ENCODE measurements around the gene CCNE1.
"Not testable (repeated sequence)": the region's sequence is repeated elsewhere in the genome, so short reads cannot be mapped to it uniquely, and the experiment has no call there.

Gene CCNE1

DNA sequence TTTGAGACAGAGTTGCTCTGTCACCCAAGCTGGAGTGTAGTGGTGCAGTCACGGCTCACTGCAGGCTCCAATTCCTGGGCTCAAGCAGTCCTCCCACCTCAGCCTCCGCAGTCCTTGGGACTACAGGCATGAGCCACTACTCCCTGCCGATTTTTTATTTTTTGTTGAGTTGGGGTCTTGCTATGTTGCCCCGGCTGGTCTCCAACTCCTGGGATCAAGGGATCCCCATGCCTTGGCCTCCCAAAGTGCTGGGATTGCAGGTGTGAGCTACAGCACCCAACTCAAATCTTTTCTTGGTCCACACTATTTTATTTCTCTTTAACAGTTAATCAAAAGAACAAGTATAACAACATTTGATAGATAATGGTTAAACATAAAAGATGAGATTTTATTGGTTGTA is 7.5 kb downstream of the CCNE1 start:
- DNase-seq: no peak

DNA sequence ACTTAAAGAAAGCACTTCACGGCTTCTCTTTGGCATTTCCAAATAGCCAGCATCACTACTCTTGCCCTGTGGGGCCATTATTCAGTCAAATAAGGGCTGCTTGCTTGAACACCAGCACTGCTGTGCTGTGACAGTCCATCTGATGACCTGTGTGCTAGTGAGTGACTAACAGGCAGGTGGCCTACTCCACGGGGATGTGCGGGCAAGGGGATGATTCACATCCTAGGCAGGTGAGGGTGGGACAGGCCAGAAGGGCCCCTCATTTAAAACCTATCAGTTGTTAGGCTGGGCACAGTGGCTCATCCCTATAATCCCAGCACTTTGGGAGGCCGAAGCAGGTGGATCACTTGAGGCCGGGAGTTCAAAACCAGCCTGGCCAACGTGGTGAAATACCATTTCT is 8.2 kb downstream of the CCNE1 start:
- no peak for DNase-seq

DNA sequence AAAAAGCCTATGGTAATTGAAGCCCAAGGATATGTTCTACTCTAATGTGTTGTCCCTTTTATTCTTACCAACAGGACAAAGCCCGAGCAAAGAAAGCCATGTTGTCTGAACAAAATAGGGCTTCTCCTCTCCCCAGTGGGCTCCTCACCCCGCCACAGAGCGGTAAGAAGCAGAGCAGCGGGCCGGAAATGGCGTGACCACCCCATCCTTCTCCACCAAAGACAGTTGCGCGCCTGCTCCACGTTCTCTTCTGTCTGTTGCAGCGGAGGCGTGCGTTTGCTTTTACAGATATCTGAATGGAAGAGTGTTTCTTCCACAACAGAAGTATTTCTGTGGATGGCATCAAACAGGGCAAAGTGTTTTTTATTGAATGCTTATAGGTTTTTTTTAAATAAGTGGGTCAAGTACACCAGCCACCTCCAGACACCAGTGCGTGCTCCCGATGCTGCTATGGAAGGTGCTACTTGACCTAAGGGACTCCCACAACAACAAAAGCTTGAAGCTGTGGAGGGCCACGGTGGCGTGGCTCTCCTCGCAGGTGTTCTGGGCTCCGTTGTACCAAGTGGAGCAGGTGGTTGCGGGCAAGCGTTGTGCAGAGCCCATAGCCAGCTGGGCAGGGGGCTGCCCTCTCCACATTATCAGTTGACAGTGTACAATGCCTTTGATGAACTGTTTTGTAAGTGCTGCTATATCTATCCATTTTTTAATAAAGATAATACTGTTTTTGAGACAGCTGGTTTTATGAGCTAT is 12.0 kb downstream of the CCNE1 start:
- DNase-seq: no peak

DNA sequence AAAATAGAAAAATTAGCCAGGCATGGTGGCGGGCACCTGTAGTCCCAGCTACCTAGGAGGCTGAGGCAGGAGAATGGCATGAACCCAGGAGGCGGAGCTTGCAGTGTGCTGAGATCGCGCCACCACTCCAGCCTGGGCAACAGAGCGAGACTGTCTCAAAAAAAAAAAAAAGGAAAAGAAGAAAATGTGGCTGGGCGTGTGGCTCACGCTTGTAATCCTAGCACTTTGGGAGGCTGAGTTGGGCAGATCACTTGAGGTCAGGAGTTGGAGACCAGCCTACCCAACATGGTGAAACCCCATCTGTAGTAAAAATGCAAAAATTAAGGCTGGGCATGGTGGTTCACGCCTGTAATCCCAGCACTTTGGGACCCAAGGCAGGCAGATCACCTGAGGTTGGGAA is 13.5 kb downstream of the CCNE1 start:
- DNase-seq: not testable (repeated sequence)

DNA sequence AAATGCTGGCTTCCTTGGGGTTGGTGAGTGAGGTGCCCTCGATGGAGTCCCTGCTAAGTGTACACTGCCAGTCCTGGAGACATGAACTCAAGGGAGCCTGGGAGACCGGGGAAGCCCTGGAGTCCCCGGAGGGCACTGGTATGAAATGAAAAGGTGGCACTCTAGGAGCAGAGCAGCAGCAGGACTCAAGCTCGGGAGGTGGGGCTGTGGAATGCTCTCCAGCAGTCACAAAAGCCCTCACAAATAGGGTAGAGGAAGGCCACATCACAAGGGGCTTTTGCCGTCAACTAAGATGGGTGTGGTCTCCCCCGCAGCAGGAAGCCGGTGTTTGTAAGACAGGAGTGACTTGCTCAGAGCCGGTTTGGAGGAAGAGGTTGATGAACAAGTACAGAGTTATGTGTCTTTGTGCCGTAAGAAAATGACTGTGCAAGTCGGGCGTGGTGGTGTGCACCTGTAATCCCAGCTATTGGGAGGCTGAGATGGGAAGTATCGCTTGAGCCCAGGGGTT is 19.3 kb downstream of the CCNE1 start:
- no peak for DNase-seq

DNA sequence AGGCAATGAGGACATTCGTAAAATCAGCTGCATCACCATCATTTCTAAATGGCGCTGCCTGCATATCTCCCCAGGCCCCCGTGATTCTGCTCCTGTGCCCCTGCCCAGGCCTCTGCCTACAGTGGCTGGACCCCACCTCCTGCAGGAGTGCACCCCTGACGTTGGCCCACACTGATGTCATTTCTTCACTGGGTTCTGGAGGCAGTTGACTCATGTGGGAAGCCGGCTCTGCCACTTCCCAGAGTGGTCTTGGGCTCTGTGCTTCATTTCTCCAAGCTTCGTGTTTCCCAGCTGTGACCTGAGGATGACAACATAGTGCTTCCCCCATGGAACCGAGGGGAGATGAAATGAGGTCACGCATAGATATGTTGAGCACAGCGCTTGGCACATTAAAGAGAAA is 19.9 kb downstream of the CCNE1 start:
- DNase-seq: no peak

DNA sequence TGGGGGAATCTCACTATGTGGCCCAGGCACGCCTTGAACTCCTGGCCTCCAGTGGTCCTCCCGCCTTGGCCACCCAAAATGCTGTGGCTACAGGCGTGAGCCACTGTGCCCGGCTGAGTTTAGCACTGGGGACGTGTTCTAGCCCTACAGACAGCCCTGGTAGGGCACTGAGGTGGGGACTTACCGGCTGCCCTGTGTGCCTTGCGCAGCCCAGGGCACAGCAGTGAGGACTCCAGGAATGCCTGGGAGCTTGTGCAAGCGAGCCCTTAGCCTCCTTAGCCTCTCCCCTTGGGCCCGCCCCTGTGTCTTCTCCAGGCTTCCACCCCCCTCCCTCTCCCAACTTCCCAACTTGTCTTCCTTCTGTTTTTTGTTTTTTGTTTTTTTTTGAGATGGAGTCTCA is 21.0 kb downstream of the CCNE1 start:
- DNase-seq: no peak

DNA sequence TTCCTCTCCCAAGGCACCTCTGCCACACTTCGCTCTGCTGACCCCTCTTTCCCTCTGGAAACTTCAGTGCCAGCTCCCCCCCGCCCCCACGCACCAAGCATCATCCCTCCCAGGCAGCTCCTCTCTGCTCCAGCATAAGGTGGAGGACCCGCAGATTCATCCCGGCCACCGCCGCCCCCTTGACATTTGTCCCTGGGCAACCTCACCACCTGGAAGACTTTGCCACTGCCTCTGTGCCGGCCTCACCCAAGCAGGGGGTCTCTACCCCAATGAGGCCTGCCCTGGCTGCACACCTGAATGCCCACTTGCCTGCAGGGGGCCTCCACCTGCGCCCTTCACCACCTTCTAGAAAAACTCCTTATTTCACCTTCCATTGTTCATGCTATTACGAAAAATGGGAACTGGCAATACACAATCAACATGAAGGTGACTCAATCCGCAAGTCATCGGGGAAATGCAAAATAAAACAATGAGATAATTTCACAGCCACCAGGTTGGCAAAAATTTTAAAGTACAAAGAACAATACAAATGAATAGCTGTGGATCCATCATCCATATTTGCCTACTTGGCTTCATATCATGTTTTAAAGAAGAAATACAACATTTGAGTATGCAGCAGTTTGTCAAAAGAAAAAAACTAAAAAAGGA is 21.9 kb downstream of the CCNE1 start:
- DNase-seq: no peak

DNA sequence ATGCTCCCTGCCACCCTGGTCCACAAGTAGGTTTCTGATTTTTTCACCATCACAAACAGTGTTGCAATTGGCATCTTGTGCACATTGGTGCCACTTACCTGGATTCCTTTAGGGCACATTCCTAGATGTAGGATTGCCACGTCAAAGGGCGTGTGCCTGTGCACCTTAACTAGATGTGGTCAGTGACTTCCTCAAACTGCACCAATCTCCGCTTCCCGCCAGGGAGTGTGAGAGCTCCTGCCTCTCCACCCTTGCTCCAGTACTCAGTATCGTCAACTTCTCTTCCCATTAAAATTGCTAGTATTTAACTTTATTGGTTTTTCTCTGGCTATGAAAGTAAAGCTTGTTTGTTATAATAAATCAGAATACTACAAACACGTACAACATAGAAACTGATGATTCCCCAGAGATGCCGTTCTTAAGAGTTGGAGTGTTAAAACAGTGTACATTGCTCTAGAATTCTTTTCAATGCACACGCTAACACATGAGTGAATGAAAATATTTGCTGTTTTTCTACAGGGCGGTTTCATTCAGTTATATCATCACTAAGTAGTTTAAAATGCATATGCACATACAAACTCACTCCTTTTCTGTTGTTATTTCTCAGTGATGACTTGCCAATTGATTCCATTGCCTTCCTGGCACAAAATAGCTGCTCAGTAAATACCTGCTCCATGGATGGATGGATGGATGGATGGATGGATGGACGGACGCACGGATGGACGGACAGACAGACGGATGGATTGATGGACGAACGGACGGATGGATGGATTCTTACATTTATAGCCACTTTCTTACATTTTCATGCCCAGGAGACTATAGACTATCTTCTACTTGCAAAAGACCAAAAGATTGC is 23.4 kb downstream of the CCNE1 start:
- no peak for DNase-seq

DNA sequence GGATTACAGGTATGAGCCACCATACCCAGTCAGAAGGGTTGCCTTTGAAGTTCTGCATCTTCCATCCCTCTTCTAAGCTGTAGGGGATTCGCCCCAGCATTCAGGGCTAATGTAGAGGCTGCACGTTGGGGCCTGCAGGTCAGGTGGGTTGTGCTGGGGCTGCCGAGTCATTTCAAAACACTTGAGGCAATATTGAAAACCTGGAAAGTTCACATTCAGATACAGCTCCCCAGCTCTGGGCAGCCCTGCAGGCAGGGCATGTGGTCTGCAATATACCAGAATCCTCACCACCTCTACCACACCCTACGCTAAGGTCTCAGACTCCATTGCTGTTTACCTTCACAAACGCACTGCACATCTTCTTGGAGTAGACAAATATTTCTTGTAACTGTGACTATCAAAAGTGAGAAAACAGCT is 24.6 kb downstream of the CCNE1 start:
- DNase-seq: no peak

DNA sequence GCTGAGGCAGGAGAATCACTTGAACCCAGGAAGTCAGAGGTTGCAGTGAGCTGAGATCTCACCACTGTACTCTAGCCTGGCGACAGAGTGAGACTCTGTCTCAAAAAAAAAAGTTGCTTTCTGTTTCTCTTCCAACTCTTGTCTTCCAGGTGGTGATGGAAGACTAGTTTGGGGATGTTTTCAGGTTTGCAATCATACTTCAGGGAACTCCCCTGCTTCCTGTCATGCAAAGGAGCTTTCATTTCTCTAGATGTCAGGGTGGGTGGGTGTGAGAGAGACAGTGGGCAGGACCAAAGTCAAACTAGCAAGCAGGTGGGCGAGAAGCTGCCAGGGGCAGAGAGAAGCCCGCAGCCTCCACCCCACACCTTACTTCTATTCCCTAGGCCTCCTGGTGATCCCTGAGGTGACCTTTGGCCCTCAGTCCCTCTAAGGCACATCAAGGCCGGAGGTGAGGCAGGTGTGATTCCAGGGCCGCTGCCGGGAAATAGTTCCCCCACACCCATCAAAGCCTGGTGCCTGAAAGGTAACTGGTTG is 25.7 kb downstream of the CCNE1 start:
- no peak for DNase-seq

DNA sequence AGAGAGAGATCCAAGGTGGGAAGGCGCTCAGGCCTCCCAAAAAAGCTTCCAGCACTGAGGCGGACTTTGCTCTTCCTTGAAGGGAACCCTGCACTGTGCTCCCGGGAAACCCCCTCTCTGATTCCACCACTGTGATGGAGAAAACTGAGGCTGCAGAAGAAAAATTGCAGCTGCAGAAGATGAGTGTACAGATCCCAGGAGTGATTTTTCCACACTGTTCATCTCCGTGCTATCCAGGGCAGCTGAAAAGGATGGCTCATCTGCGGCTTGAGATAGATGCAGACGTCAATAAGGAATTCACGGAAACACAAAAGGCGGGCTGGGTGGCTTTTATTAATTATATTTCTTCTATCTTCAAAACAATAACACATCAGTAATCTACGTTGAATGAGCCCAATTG is 26.2 kb downstream of the CCNE1 start:
- DNase-seq: no peak

DNA sequence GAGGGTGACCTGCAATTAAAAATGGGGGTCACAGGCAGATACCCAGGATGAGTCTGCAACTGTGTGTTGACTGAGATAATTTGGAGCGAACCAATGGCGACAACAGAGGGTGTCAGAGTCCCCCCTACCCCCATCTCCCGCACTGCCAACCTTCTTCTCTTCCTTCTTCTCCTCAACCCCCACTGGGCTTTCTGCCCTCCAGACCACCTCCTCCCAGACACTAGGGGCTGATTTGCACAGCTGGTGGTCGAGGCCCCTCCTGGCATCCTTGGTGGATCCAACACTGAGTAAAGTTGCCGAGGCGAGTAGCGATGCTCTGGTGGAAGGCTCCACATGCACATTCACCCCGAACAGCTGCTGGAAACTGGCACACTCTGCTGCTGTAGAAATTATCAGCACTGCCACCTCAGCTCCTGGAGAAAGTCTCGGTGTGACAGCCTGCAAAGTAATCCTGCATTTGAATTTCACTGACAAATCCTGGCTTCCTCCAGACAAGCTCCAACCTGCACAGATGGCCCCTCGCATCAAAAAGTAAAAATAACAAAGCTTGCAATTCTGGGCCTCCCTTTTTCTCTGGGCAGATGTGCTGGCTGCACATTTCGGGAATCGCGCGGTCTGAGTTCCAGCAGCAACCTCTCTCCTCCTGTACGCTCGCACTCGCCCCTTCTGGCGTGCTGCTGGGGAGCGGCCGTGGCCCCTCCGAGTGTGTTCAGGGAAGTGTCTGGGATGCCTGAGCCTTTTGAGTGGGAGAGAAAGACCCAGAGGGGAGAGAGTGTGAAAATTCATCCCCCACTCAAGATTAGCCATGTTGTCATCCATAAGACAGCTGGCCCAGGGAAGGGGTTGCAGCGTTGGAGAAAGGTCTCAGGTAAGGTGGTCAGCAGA is 28.5 kb downstream of the CCNE1 start:
- DNase-seq: no peak

DNA sequence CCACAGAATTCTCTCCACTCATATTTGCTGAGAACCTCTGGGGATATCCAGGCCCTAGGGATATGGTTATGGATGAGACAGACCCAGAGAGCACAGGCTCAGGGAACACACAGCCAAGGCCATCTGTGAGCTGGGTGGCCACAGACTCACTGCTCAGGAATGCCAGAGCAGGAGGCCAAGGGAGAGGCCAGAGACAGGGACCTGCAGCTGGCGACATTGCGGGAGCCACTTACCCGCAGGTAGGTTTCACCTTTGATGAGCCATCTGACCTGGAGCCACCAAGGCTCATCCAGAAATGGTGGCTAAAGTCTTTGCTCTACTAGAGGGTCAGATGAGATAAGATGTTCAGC is 29.4 kb downstream of the CCNE1 start:
- no peak for DNase-seq

DNA sequence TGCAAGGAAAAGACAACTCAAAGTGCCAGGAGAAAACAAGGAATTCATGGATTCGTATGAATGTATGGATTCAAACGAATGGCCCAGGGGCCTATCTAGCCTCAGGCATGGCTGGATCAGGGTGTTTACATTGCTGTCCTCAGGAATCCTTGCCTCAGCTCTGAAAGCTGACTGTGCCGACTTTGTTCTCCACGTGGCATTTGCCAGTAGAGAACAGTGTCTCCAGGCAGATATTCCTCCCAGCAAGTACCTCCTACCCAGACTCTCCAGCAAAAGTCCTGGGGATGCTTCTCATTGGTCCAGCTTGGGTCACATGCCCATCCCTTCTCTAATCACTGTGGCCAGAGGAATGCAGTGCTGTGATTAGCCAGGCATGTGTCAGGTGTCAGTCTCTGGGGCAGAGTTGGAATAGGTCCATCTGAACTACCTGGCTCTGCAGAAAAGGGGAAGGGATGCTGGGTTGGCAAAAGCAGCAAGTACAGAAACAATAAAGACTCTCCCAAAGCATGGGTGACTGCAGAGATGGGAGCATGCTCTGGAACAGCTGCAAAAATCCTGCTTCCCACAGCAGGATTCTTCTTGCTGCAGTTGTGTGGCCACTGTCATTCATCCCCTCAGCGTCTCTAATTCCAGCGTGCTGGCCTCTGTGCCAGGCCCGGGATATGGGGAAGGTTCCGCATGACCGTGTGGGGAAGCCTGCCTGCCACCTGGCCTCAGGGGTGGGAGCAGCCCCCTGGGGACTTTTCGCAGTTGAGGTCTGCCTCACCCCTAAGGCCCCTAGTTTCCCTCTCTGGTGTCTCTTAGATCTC is 30.0 kb downstream of the CCNE1 start:
- DNase-seq: no peak

DNA sequence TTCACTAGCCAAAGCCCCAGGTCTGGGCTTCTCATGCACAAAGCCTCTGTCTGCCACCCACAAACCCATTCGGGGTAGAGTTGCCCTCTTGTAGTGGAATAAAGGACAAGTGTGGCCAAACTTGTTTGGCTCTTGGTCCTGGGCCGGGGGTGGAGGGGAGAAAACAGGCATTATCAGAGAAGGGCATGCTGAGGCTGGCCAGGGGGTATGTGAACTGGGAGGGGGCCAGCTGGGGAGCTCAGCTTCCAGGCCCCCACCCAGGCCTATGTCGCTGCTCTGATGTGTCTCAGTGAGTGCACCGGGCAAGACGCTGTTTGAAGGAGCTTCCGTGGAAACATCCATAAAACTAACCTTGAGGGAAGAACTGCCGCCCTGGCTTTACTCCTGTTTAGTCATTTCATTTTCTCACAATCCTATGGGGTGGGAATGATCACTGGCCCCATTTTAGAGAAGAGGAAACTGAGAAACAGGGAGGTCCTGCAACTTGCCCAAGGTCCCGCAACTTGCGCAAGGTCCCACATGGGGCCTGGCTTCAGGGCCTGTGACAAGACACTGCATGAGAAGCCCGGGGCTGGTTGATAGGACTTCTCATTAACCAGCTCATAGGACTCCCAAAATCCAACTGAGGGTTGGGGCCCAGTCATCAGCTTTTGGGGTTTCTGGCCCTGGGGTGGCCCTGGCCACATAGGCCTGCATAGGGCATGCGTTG is 30.8 kb downstream of the CCNE1 start:
- no peak for DNase-seq

DNA sequence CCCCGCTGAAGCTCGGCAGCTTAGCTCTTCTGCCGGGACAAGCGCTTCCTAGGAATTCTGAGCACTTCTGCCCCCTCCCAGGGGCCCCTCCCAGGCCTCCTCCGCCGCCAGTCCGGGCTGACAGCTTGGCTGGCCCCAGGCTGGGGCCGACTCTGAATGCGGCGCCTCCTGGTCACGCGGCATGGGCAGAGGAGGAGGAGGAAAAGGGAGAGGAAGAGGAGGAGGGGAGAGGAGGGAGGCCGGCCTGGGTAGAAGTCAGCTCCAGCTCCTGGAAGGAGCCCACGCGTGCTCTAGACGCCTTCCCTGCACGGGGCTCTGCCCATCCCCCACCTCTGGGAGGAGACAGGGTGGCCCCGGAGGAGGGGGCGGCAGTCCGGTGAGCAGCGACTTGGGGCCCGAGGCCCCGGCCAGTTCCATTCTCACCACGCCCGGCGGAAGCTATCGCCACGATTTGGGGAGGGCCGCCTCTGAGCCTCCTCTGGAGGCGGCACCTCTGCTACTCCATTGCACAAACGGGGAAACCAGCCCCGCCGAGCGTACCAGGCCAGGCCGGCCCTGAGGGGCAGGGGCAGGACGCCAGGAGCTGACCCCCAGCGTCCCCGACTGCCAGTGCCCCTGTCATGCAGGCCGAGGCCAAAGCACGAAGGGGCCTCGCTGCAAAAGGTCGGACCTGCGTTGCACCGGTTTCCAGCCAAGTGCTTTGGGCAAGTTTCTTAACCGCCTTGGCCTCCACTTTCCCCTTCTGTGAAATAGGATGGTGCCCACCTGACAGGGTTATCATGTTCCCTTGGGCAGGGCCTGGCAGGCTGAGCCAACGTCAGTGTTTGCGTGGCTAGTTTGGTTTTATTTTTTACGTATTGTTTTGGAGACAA is 31.6 kb downstream of the CCNE1 start:
- no peak for DNase-seq

DNA sequence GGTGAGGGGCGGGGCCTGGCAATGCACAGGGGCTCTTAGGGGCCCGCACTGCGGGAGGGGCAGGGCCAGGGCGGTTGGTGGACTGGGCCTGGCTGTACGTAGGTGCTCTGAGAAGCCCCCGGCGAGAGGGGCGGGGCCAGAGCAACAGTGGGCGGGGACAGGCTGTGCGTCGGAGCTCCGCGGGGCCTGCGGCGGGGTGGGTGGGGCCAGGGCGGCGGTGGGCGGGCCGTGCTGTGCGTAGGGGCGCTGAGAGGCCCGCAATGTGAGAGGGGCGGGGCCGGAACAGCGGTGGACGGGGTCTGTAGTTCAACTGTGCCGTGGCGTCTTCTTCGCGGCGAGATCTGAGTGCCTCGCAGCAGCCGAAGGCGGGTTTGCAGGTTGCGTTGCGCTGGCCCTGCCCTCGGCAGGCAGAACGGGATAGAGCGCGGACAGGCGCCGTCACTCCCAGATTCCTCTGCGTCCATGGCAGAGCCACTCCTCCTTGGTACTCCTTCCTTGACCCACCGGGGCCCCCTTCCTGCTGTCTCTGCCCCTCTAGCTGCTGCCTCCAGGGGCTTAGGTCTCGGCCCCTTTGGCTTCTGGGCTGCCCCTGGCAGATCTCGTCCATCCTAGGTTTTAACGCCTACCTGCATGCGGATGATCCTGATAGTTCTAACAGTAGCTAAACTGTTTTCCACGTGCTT is 33.2 kb downstream of the CCNE1 start:
- peak; percentile 79 for DNase-seq

DNA sequence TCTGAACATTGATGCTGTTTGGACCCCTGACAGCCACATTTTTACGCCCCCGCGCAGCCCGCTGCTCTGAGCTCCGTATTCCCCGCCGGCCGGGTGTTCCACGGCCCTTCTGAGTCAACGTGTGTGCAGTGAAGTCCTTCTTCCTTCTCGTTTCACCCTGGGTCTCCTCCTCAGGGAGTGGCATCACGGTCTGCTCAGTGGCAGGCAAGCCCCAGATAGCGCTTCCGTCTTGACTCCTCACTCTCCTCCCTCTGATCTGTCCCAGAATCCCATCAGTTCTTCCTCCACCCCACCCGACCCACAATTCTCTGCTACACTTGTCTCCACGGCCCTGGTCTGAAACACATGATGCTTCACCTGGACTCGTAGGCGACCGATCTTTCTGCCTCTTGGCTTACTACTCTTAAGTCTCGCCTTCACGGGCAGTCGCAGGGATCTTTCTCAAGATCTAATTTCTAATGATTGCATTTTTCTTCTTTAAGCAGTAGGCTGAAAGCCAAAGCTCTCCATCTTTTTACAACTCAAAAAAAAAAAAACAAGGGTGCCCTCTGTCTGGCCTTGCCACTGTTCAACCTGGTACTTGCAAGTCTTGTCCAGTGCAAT is 33.9 kb downstream of the CCNE1 start:
- DNase-seq: peak; percentile 51

Measured in DMS79 treated with DMSO at 0.1 percent for 48 hours (cell line).